WTC11 (cell line): ENCODE results near the gene MRM3. TPM values are rescaled to one million over a fixed set of nuclear protein-coding genes. Genes with fewer than 3 reads are reported as not detected.
"Not testable (repeated sequence)": the region's sequence is repeated elsewhere in the genome, so short reads cannot be mapped to it uniquely, and the experiment has no call there.

Experiments
- ATAC-seq: fragments of 200-7000 bp; cut with Tn5 transposase; 2 replicates; pipeline ENCODE4 v1.10.0; 2021; ENCODE audit warnings: mild to moderate bottlenecking, moderate library complexity
- CTCF ChIA-PET: fragments of 300-600 bp; sonication (Branson Sonifier 250); formaldehyde crosslinking; loops from one replicate; lab custom pipeline; 2021; ENCODE audit warnings: antibody characterized with exemption; lab: Charles Lee
- POLR2A ChIA-PET: fragments of 350-600 bp; sonication (Branson Sonifier 250); formaldehyde crosslinking; loops from one replicate; lab custom pipeline; 2021; ENCODE audit warnings: antibody characterized with exemption; lab: Charles Lee
- DNase-seq: peaks from one replicate; pipeline ENCODE4 v3.0.0; 2021; ENCODE audit warnings: low spot score
- H3K27ac Mint-ChIP-seq: 2 replicates; pipeline ENCODE4 v1.8.0; 2021; ENCODE audit warnings: mixed read lengths
- H3K27me3 Mint-ChIP-seq: 2 replicates; pipeline ENCODE4 v1.8.0; 2021; ENCODE audit warnings: low read depth, mild to moderate bottlenecking, moderate library complexity, mixed read lengths
- H3K36me3 Mint-ChIP-seq: 2 replicates; pipeline ENCODE4 v1.8.0; 2021; ENCODE audit warnings: mixed read lengths
- H3K4me1 Mint-ChIP-seq: 2 replicates; pipeline ENCODE4 v1.8.0; 2022; ENCODE audit warnings: mixed read lengths
- H3K4me3 Mint-ChIP-seq: 2 replicates; pipeline ENCODE4 v1.8.0; 2021; ENCODE audit warnings: mild to moderate bottlenecking, moderate library complexity, mixed read lengths
- H3K9me3 Mint-ChIP-seq: 2 replicates; pipeline ENCODE4 v1.8.0; 2021; ENCODE audit warnings: mixed read lengths
- ELF4 ChIP-seq: sonication (generic); formaldehyde crosslinking; IDR thresholded peaks from 2 replicates; pipeline ENCODE4 v1.8.1; 2022; ENCODE audit warnings: low read depth, mild to moderate bottlenecking, moderate library complexity, missing genetic modification reagents
- JUN ChIP-seq: sonication (generic); formaldehyde crosslinking; IDR thresholded peaks from 2 replicates; pipeline ENCODE4 v1.8.0; 2023; ENCODE audit warnings: mild to moderate bottlenecking, missing genetic modification reagents
- MXD4 ChIP-seq: fragments of 250-450 bp; sonication (Bioruptor Pico); IDR thresholded peaks from 2 replicates; pipeline ENCODE4 v1.8.0; 2021; ENCODE audit warnings: mild to moderate bottlenecking, moderate library complexity, borderline replicate concordance
- MYBL2 ChIP-seq: sonication (generic); formaldehyde crosslinking; IDR thresholded peaks from 2 replicates; pipeline ENCODE4 v1.8.1; 2023; ENCODE audit warnings: mild to moderate bottlenecking, moderate library complexity, missing genetic modification reagents
- TEAD4 ChIP-seq: sonication (generic); formaldehyde crosslinking; IDR thresholded peaks from 2 replicates; pipeline ENCODE4 v1.8.0; 2022; ENCODE audit warnings: mild to moderate bottlenecking, missing genetic modification reagents
- ZNF232 ChIP-seq: sonication (generic); formaldehyde crosslinking; IDR thresholded peaks from 2 replicates; pipeline ENCODE4 v1.8.0; 2022; ENCODE audit warnings: mild to moderate bottlenecking, missing genetic modification reagents
- total RNA-seq: library from RNA; stranded (reverse); gene quantifications from 3 replicates; pipeline ENCODE4 v1.2.3, GENCODE V29; 2021
- TF ChIP-seq, protein P1 (sequence below): sonication (generic); formaldehyde crosslinking; IDR thresholded peaks from 2 replicates; pipeline ENCODE4 v1.8.0; 2022; ENCODE audit warnings: mild to moderate bottlenecking, missing genetic modification reagents
- TF ChIP-seq, protein P2 (sequence below): sonication (generic); formaldehyde crosslinking; IDR thresholded peaks from 2 replicates; pipeline ENCODE4 v1.8.0; 2023; ENCODE audit warnings: mild to moderate bottlenecking, missing genetic modification reagents
- TF ChIP-seq, protein P3 (sequence below): sonication (generic); formaldehyde crosslinking; IDR thresholded peaks from 2 replicates; pipeline ENCODE4 v1.8.0; 2022; ENCODE audit warnings: missing genetic modification reagents
- TF ChIP-seq, protein P4 (sequence below): fragments of 250-450 bp; sonication (Bioruptor Pico); IDR thresholded peaks from 2 replicates; pipeline ENCODE4 v1.9.0; 2021; ENCODE audit warnings: mild to moderate bottlenecking, borderline replicate concordance
- TF ChIP-seq, protein P5 (sequence below): fragments of 250-450 bp; sonication (Bioruptor Pico); IDR thresholded peaks from 2 replicates; pipeline ENCODE4 v1.9.0; 2021; ENCODE audit warnings: moderate library complexity, mild to moderate bottlenecking, inconsistent platforms, borderline replicate concordance
- TF ChIP-seq, protein P6 (sequence below): sonication (generic); formaldehyde crosslinking; IDR thresholded peaks from 2 replicates; pipeline ENCODE4 v1.8.1; 2022; ENCODE audit warnings: mild to moderate bottlenecking, missing genetic modification reagents, moderate library complexity, borderline replicate concordance

Gene MRM3
- total RNA-seq, 1 experiment from 2014 or later, result 25.0 TPM

DNA sequence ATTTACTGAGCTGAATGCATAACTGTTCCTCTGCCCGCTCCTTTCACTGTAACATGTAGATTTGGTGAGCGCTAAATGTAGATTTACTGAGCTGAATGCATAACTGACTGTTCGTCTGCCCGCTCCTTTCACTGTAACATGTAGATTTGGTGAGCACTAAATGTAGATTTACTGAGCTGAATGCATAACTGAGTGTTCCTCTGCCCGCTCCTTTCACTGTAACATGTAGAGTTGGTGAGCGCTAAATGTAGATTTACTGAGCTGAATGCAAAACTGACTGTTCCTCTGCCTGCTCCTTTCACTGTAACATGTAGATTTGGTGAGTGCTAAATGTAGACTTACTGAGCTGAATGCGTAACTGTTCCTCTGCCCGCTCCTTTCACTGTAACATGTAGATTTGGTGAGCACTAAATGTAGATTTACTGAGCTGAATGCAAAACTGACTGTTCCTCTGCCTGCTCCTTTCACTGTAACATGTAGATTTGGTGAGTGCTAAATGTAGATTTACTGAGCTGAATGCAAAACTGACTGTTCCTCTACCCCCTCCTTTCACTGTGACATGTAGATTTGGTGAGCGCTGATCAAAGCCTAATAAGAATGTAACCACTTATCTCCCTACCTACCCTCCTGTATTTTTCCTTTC lies 26.7 kb upstream of the MRM3 start:
- not testable (repeated sequence) for H3K27me3 Mint-ChIP-seq

DNA sequence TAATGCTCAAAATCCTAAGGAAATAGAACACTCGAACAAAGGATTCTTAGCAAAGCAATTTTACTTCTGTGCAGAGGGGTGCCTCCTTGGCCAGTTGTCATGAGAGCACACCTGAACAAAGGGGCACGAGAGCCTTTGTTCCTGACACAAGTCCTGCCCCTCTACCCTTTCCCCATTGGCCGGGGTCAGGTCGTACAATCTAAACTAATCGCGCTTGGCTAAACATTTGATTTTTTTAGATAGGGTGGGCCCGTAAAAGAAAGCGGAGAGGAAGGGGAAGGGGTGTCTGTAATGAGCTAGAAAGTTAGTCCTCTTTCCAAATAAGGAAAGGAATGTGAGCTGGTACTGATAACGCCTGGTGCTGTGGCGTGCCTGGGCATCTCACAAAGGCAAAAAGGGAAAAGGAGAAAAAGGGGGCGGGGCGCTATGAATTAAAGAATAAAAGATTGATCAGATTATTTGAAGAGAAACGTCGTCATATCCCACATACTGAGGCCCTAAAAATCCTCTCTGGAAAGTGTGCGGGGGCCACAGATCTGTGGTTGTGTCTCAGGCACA lies 26.1 kb upstream of the MRM3 start:
- POLR2A ChIA-PET, H3K4me3 Mint-ChIP-seq, DNase-seq, H3K27me3 Mint-ChIP-seq, ATAC-seq: not testable (repeated sequence)
- H3K9me3 Mint-ChIP-seq, result peaks cover 11% of the 10 kb centered on the region
- H3K4me1 Mint-ChIP-seq, result peaks cover 17% of the 10 kb centered on the region
- H3K27ac Mint-ChIP-seq, result peak overlapping the region; percentile 35
- H3K36me3 Mint-ChIP-seq, result peaks cover 41% of the 10 kb centered on the region
- CTCF ChIA-PET, result interaction anchor here (1.6 kb wide), 1 partner anchor 224 kb away, joined by 4 read pairs; the partner anchor contains the start of gene NXN

More for the DNA sequence above, 26.7 kb upstream of the MRM3 start:
- DNase-seq, H3K4me3 Mint-ChIP-seq, POLR2A ChIA-PET, ATAC-seq: not testable (repeated sequence)
- peak; percentile 96 for TF ChIP-seq ZNF232 (CRISPR knock-in tag)
- Mint-ChIP-seq H3K9me3 (peaks cover 12% of the 10 kb centered on the region), H3K27ac (peak overlapping the region; percentile 35), H3K36me3 (peaks cover 43% of the 10 kb centered on the region), H3K4me1 (peaks cover 24% of the 10 kb centered on the region)
- CTCF ChIA-PET, result interaction anchor here (0.9 to 2.1 kb wide), 4 partner anchors 124 to 243 kb away, joined by 3 to 8 read pairs (median 4); partner anchors contain the start of genes NXN and TIMM22

DNA sequence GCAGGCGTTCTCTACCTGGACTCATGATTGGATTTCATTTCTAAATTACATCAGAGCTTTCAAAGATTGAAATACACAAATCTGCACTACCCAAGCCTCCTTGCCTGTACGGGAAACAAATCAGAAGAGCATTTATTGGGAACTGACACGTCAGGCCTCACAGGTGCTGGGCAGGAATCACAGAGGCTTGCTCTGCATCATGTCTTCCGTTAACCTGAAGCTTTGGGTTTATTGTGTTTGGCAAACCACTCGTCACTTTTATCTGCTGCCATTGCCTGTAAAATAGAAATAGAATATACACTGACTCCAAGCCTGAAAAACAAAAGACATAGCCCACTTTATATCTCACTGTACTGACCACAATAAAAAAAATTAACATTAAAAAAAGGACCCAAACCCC lies 22.2 kb upstream of the MRM3 start:
- peaks cover 61% of the 10 kb centered on the region for H3K36me3 Mint-ChIP-seq
- H3K4me3 Mint-ChIP-seq, result no peak overlapping the region
- peaks cover 8% of the 10 kb centered on the region for H3K4me1 Mint-ChIP-seq
- no peaks in the 10 kb centered on the region for H3K27me3 Mint-ChIP-seq
- ATAC-seq (no peak), DNase-seq (no peak)
- ChIA-PET CTCF (no interaction called here), POLR2A (no interaction called here)
- TF ChIP-seq MYBL2 (CRISPR knock-in tag), result no peak
- no peak for TF ChIP-seq TEAD4
- no peak for TF ChIP-seq JUN
- TF ChIP-seq, protein P1, sequence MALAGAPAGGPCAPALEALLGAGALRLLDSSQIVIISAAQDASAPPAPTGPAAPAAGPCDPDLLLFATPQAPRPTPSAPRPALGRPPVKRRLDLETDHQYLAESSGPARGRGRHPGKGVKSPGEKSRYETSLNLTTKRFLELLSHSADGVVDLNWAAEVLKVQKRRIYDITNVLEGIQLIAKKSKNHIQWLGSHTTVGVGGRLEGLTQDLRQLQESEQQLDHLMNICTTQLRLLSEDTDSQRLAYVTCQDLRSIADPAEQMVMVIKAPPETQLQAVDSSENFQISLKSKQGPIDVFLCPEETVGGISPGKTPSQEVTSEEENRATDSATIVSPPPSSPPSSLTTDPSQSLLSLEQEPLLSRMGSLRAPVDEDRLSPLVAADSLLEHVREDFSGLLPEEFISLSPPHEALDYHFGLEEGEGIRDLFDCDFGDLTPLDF (CRISPR knock-in tag), result no peak
- TF ChIP-seq, protein P2, sequence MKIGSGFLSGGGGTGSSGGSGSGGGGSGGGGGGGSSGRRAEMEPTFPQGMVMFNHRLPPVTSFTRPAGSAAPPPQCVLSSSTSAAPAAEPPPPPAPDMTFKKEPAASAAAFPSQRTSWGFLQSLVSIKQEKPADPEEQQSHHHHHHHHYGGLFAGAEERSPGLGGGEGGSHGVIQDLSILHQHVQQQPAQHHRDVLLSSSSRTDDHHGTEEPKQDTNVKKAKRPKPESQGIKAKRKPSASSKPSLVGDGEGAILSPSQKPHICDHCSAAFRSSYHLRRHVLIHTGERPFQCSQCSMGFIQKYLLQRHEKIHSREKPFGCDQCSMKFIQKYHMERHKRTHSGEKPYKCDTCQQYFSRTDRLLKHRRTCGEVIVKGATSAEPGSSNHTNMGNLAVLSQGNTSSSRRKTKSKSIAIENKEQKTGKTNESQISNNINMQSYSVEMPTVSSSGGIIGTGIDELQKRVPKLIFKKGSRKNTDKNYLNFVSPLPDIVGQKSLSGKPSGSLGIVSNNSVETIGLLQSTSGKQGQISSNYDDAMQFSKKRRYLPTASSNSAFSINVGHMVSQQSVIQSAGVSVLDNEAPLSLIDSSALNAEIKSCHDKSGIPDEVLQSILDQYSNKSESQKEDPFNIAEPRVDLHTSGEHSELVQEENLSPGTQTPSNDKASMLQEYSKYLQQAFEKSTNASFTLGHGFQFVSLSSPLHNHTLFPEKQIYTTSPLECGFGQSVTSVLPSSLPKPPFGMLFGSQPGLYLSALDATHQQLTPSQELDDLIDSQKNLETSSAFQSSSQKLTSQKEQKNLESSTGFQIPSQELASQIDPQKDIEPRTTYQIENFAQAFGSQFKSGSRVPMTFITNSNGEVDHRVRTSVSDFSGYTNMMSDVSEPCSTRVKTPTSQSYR (CRISPR knock-in tag), result no peak
- TF ChIP-seq ELF4 (CRISPR knock-in tag), result no peak
- TF ChIP-seq, protein P3, sequence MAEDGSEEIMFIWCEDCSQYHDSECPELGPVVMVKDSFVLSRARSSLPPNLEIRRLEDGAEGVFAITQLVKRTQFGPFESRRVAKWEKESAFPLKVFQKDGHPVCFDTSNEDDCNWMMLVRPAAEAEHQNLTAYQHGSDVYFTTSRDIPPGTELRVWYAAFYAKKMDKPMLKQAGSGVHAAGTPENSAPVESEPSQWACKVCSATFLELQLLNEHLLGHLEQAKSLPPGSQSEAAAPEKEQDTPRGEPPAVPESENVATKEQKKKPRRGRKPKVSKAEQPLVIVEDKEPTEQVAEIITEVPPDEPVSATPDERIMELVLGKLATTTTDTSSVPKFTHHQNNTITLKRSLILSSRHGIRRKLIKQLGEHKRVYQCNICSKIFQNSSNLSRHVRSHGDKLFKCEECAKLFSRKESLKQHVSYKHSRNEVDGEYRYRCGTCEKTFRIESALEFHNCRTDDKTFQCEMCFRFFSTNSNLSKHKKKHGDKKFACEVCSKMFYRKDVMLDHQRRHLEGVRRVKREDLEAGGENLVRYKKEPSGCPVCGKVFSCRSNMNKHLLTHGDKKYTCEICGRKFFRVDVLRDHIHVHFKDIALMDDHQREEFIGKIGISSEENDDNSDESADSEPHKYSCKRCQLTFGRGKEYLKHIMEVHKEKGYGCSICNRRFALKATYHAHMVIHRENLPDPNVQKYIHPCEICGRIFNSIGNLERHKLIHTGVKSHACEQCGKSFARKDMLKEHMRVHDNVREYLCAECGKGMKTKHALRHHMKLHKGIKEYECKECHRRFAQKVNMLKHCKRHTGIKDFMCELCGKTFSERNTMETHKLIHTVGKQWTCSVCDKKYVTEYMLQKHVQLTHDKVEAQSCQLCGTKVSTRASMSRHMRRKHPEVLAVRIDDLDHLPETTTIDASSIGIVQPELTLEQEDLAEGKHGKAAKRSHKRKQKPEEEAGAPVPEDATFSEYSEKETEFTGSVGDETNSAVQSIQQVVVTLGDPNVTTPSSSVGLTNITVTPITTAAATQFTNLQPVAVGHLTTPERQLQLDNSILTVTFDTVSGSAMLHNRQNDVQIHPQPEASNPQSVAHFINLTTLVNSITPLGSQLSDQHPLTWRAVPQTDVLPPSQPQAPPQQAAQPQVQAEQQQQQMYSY (CRISPR knock-in tag), result no peak
- TF ChIP-seq, protein P4, sequence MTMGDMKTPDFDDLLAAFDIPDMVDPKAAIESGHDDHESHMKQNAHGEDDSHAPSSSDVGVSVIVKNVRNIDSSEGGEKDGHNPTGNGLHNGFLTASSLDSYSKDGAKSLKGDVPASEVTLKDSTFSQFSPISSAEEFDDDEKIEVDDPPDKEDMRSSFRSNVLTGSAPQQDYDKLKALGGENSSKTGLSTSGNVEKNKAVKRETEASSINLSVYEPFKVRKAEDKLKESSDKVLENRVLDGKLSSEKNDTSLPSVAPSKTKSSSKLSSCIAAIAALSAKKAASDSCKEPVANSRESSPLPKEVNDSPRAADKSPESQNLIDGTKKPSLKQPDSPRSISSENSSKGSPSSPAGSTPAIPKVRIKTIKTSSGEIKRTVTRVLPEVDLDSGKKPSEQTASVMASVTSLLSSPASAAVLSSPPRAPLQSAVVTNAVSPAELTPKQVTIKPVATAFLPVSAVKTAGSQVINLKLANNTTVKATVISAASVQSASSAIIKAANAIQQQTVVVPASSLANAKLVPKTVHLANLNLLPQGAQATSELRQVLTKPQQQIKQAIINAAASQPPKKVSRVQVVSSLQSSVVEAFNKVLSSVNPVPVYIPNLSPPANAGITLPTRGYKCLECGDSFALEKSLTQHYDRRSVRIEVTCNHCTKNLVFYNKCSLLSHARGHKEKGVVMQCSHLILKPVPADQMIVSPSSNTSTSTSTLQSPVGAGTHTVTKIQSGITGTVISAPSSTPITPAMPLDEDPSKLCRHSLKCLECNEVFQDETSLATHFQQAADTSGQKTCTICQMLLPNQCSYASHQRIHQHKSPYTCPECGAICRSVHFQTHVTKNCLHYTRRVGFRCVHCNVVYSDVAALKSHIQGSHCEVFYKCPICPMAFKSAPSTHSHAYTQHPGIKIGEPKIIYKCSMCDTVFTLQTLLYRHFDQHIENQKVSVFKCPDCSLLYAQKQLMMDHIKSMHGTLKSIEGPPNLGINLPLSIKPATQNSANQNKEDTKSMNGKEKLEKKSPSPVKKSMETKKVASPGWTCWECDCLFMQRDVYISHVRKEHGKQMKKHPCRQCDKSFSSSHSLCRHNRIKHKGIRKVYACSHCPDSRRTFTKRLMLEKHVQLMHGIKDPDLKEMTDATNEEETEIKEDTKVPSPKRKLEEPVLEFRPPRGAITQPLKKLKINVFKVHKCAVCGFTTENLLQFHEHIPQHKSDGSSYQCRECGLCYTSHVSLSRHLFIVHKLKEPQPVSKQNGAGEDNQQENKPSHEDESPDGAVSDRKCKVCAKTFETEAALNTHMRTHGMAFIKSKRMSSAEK (CRISPR knock-in tag), result no peak
- no peak for TF ChIP-seq MXD4 (CRISPR knock-in tag)
- TF ChIP-seq, protein P5, sequence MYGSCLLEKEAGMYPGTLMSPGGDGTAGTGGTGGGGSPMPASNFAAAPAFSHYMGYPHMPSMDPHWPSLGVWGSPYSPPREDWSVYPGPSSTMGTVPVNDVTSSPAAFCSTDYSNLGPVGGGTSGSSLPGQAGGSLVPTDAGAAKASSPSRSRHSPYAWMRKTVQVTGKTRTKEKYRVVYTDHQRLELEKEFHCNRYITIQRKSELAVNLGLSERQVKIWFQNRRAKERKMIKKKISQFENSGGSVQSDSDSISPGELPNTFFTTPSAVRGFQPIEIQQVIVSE, result no peak
- TF ChIP-seq, protein P6, sequence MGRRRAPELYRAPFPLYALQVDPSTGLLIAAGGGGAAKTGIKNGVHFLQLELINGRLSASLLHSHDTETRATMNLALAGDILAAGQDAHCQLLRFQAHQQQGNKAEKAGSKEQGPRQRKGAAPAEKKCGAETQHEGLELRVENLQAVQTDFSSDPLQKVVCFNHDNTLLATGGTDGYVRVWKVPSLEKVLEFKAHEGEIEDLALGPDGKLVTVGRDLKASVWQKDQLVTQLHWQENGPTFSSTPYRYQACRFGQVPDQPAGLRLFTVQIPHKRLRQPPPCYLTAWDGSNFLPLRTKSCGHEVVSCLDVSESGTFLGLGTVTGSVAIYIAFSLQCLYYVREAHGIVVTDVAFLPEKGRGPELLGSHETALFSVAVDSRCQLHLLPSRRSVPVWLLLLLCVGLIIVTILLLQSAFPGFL (CRISPR knock-in tag), result no peak
- H3K27ac Mint-ChIP-seq, result no peak overlapping the region
- peaks cover 10% of the 10 kb centered on the region for H3K9me3 Mint-ChIP-seq
